Activated naive CD8-positive, alpha-beta T cell treated with anti-CD3 and anti-CD28 coated beads for 36 hours (primary cell): ENCODE measurements around the gene RAI1. TPM values are rescaled to one million over a fixed set of nuclear protein-coding genes. Genes with fewer than 3 reads are reported as not detected.
A peak's percentile ranks its signal among the peaks of the same experiment; 100 is the strongest.
"Not testable (repeated sequence)": the region's sequence is repeated elsewhere in the genome, so short reads cannot be mapped to it uniquely, and the experiment has no call there.

Source experiments
- DNase-seq: peaks from one replicate; pipeline ENCODE4 v3.0.0; 2021
- H3K27ac Mint-ChIP-seq: one replicate; pipeline ENCODE4 v1.8.0; 2022; ENCODE audit warnings: mild to moderate bottlenecking, moderate library complexity, mixed read lengths
- H3K27me3 Mint-ChIP-seq: one replicate; pipeline ENCODE4 v1.8.0; 2022; ENCODE audit warnings: mild to moderate bottlenecking, mixed read lengths
- H3K36me3 Mint-ChIP-seq: one replicate; pipeline ENCODE4 v1.8.0; 2021; ENCODE audit warnings: mild to moderate bottlenecking, mixed read lengths
- H3K4me1 Mint-ChIP-seq: one replicate; pipeline ENCODE4 v1.8.0; 2021; ENCODE audit warnings: mixed read lengths
- H3K4me3 Mint-ChIP-seq: one replicate; pipeline ENCODE4 v1.8.0; 2022; ENCODE audit warnings: mild to moderate bottlenecking, moderate library complexity, mixed read lengths
- H3K9me3 Mint-ChIP-seq: one replicate; pipeline ENCODE4 v1.8.0; 2022; ENCODE audit warnings: mixed read lengths
- total RNA-seq, 2 experiments: library from RNA; stranded (reverse); gene quantifications; one replicate each; pipeline ENCODE4 v1.2.3, GENCODE V29; 2021

Gene RAI1
- total RNA-seq, 2 experiments from 2014 or later = 19.6 to 21.1 TPM

GRCh38 chr17:17682737-17683680 is 1.8 kb downstream of the RAI1 start:
- Mint-ChIP-seq H3K27me3 (peaks cover 3% of the 10 kb centered on the region), H3K27ac (peak overlapping the region; percentile 94), H3K4me3 (peak overlapping the region; percentile 88), H3K36me3 (peaks cover 2% of the 10 kb centered on the region), H3K4me1 (peaks cover 40% of the 10 kb centered on the region), H3K9me3 (no peaks in the 10 kb centered on the region)
- peak; percentile 77 for DNase-seq

- peaks cover 3% of the 10 kb centered on the region for H3K27me3 Mint-ChIP-seq
- peaks cover 40% of the 10 kb centered on the region for H3K4me1 Mint-ChIP-seq
Observed at GRCh38 chr17:17683710-17684365, 2.6 kb downstream of the RAI1 start.

GRCh38 chr17:17684906-17685774 is 3.9 kb downstream of the RAI1 start:
- H3K4me3 Mint-ChIP-seq = peak overlapping the region; percentile 51
- no peaks in the 10 kb centered on the region for H3K9me3 Mint-ChIP-seq
- H3K27ac Mint-ChIP-seq = peak overlapping the region; percentile 3
- DNase-seq = no peak
- peaks cover 5% of the 10 kb centered on the region for H3K36me3 Mint-ChIP-seq
- peaks cover 3% of the 10 kb centered on the region for H3K27me3 Mint-ChIP-seq
- H3K4me1 Mint-ChIP-seq = peaks cover 47% of the 10 kb centered on the region

More at GRCh38 chr17:17683710-17684365, 2.6 kb downstream of the RAI1 start:
- Mint-ChIP-seq H3K36me3 (peaks cover 2% of the 10 kb centered on the region), H3K9me3 (no peaks in the 10 kb centered on the region), H3K27ac (peak overlapping the region; percentile 94), H3K4me3 (peak overlapping the region; percentile 88)
- no peak for DNase-seq

DNA sequence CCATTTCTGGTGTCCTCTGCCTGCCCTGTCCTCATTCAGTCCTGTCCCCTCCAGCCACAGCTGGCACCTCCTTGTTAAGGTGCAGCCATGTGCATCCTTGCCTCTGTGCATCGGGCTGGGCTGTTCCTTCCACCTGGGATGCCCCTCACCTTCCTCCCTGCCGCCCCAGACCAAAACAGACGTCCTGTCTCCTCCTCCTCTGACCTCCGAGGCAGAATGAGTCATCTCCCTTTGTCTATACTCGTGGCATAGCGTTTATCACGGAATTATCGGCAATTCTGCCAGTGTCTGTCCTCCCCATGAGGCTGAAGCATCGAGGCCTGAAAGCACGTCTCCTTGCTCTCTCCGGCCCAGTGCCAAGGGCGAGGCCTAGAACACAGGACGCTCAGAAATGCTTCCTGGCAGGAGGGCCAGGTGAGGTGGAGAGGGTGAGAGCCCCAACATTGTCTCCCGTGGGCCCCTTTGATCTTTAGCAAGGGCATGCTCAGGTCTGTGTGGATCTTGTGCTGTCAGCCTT is 4.6 kb downstream of the RAI1 start:
- peaks cover under 1% of the 10 kb centered on the region for H3K27me3 Mint-ChIP-seq
- no peaks in the 10 kb centered on the region for H3K9me3 Mint-ChIP-seq
- peak overlapping the region; percentile 3 for H3K27ac Mint-ChIP-seq
- H3K36me3 Mint-ChIP-seq = peaks cover 5% of the 10 kb centered on the region
- peak; percentile 21 for DNase-seq
- peaks cover 54% of the 10 kb centered on the region for H3K4me1 Mint-ChIP-seq
- peak overlapping the region; percentile 5 for H3K4me3 Mint-ChIP-seq

GRCh38 chr17:17689312-17689711 is 8.1 kb downstream of the RAI1 start:
- peaks cover 7% of the 10 kb centered on the region for H3K36me3 Mint-ChIP-seq
- no peaks in the 10 kb centered on the region for H3K27me3 Mint-ChIP-seq
- H3K27ac Mint-ChIP-seq = no peak overlapping the region
- DNase-seq = no peak
- no peak overlapping the region for H3K4me3 Mint-ChIP-seq
- peaks cover 73% of the 10 kb centered on the region for H3K4me1 Mint-ChIP-seq
- H3K9me3 Mint-ChIP-seq = no peaks in the 10 kb centered on the region

- not testable (repeated sequence) for H3K9me3 Mint-ChIP-seq, H3K36me3 Mint-ChIP-seq, H3K4me3 Mint-ChIP-seq, DNase-seq, H3K27me3 Mint-ChIP-seq
- H3K27ac Mint-ChIP-seq = peak overlapping the region; percentile 70
- peaks cover 68% of the 10 kb centered on the region for H3K4me1 Mint-ChIP-seq
Observed at GRCh38 chr17:17690233-17690632, 9.0 kb downstream of the RAI1 start.

- H3K27me3 Mint-ChIP-seq = no peaks in the 10 kb centered on the region
- peak overlapping the region; percentile 20 for H3K4me3 Mint-ChIP-seq
- no peaks in the 10 kb centered on the region for H3K9me3 Mint-ChIP-seq
- H3K4me1 Mint-ChIP-seq = peaks cover 68% of the 10 kb centered on the region
- H3K36me3 Mint-ChIP-seq = peaks cover 4% of the 10 kb centered on the region
- DNase-seq = no peak
- H3K27ac Mint-ChIP-seq = peak overlapping the region; percentile 97
Observed at GRCh38 chr17:17691468-17692263, 10.4 kb downstream of the RAI1 start.

DNA sequence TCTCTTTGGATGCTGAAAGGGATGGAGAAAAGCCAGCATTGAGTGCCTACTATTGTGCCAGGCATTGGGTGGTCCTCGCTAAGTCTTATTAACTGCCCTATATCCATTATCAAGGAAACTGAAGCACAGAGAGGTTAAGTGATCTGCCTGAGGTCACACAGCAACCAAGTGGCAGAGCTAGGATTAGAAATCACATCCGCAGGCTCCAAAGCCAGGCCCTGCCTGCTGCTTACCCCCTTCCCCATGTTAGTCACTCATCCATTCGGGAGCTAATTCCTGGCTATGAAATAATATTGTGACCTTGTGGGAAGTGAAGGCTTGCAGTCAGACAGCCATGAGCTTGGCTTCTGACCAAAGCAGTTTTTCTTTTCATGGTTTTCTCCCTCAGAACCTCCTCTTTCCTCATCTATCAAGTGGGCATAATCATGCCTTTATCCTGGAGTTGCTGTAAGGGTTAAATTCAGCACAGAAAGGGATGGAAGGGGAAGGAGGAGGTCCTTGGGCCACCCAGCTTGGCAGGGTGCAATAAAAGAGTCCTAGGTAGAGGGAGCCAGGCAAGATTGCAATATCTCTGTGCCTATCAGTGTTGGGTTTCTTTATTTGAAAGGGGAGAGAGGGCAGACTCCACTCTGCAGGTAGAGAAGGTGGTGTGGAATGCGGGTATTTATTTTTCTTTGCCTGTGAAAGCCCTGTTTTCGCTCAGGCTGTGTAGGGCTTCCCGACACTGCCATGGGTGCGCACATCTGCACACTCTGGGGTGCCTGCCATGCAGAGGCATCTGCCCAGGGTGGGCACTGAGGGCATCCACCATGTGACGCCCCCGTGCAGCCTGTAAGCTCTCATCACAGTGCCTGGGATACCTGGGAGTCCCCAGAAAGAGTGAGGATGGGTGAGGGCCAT is 11.3 kb downstream of the RAI1 start:
- Mint-ChIP-seq H3K36me3 (peaks cover 4% of the 10 kb centered on the region), H3K4me1 (peaks cover 70% of the 10 kb centered on the region), H3K27me3 (no peaks in the 10 kb centered on the region), H3K9me3 (no peaks in the 10 kb centered on the region), H3K4me3 (peak overlapping the region; percentile 20), H3K27ac (peak overlapping the region; percentile 97)
- DNase-seq = no peak

DNA sequence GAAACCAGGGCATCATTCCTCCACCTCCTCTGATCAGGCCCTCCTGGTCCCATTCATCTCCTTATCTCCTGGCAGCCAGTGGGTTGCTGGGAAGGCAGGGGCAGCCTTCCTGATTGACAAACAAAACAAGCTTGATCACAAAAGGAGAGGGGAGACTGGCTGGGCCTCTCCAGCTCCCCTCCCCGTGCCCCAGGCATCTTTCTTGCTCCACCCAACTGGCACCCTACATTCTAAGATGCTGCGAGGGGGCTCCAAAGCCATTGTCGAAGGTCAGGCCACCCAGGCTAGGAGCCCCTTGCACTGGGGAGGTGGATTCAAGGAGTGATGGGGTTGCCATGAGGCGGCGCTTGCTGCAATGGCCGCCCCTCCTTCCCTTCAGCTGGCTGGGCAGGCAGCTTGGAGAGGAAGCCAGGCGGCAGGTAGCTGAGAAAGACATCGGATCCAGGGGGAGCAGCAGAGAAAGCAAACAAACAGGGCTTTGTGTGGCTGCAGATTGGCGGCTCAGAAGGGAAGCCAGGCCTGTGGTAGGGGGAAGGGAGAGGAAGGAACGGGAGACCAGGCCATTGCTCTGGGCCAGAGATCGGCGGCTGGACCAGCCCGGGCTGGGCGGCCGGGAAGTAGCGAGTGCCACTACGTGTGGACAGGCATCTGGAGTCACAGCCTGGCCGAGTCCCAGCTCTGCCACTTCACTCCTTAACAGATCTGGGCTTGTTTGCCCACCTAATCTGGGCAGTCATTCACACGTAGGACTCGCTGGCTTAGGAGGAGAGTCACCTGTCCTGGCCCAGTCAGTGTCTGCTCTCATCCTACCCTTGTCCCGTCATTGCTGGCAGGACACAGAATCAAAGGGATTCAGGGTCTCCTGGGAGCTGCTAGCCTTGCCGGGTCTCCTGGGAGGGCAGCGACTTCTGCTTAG is 12.3 kb downstream of the RAI1 start:
- Mint-ChIP-seq H3K9me3 (no peaks in the 10 kb centered on the region), H3K36me3 (peaks cover 4% of the 10 kb centered on the region), H3K4me3 (peak overlapping the region; percentile 75), H3K27me3 (no peaks in the 10 kb centered on the region), H3K27ac (peak overlapping the region; percentile 97), H3K4me1 (peaks cover 77% of the 10 kb centered on the region)
- peak; percentile 23 for DNase-seq

- DNase-seq = peak; percentile 74
- no peaks in the 10 kb centered on the region for H3K27me3 Mint-ChIP-seq
- H3K9me3 Mint-ChIP-seq = no peaks in the 10 kb centered on the region
- H3K4me1 Mint-ChIP-seq = peaks cover 76% of the 10 kb centered on the region
- H3K4me3 Mint-ChIP-seq = peak overlapping the region; percentile 84
- H3K36me3 Mint-ChIP-seq = peaks cover 2% of the 10 kb centered on the region
- H3K27ac Mint-ChIP-seq = peak overlapping the region; percentile 97
Observed at GRCh38 chr17:17694169-17695081, 13.2 kb downstream of the RAI1 start.

DNA sequence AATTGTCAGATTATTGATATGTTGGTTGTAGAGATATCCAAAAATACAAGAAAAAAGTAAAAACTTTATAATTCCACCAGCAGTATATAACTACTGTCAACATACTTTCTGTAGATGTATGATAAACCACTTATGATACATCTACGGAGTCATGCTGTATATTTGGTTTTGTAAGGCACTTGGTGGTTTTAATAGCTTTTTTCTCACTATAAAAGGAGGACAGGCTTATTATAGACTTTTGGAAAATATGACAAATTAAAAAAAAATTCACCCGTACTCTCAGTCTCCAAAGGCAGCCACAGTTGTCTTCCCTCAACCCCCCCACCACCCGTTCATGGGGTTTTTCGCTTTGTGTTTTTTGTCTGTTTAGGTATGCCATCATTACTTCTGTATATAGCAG is 14.8 kb downstream of the RAI1 start:
- Mint-ChIP-seq H3K36me3 (peaks cover 2% of the 10 kb centered on the region), H3K27ac (peak overlapping the region; percentile 89), H3K4me3 (peak overlapping the region; percentile 84), H3K9me3 (no peaks in the 10 kb centered on the region), H3K4me1 (peaks cover 67% of the 10 kb centered on the region), H3K27me3 (no peaks in the 10 kb centered on the region)
- no peak for DNase-seq
